GM19023 (cell line): ENCODE measurements around the gene SUCLG2.

Experiments used
- ATAC-seq: cut with Tn5 transposase; IDR thresholded peaks from one replicate; pipeline ENCODE4 v1.9.1; 2021; ENCODE audit warnings: mild to moderate bottlenecking, moderate library complexity; ENCODE audit not compliant: unreplicated experiment

Gene SUCLG2

GRCh38 chr3:67462187-67462586 is 192.2 kb downstream of the SUCLG2 start:
- no peak for ATAC-seq

DNA sequence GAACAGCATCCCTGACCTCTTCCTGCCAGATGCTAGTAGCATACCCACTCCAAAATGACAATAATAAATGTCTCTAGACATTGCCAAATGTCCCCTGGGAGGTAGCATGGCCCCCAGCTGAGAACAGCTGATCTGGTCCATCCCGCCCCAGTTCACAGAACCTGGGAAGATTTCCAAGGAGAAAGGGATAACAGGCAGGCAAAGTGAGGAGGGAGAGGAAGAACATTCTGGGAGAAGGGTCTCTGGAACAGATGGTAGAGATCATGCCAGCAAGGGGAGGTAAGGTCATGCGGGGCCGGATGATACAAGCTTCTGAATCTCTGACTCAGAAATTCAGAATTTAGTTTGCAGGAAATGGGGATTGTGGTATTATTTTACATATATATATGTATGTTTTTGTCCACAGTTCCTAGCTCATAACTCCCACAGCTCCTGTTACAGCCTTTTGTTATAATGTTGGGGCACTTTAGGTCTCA is 192.7 kb downstream of the SUCLG2 start:
- ATAC-seq, result no peak

DNA sequence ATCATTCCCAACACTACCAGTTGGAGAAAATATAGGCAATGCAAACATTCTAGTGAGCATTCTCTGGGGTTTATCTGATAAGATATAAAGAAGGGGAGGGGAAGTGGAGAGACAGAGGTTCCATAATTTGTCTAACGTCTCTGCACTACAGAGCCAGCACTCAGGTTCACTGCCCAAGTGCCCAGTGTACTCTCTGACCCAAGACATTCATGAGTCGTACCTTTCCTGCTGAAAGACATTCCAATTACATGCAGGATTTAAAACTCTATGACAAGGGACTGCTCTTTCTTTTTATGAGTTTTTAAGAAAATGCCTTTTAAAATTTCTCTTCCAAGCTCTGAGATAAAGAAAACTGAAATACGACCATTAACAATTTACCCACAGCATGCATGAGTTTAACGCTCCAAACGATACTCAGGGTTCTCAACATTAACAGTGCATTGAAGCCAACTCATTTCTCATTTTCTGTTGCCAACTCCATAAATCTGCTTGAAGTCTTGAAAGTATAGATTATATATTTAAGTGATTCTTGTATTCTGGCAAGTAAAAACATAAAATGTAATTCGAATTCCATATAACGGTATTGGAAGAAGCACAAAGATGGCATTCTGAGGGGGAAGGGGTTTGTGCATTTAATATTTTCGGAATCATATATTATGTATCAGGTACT is 193.4 kb downstream of the SUCLG2 start:
- no peak for ATAC-seq

GRCh38 chr3:67459796-67460195 is 194.6 kb downstream of the SUCLG2 start:
- no peak for ATAC-seq

- no peak for ATAC-seq
These were observed 195.4 kb downstream of the SUCLG2 start for GRCh38 chr3:67458896-67459530.

DNA sequence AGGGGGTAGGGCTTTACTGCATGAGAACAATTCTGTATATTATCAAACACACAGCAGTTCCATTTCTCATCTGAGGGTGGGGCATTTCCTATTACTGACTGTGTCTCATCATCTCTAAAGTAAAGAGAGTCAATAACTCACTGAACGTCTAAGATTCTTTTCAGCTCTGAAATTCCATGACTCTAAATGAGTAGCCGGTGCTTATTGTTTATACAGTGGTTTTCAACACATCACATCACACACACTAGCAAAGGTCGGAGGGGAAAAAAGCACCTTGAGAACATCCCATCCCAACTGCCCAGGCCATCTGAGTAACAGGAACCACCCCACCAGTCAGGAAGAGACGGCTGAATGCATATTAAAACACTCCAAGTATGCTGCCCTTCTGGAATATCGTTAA is 196.0 kb downstream of the SUCLG2 start:
- ATAC-seq, result no peak

DNA sequence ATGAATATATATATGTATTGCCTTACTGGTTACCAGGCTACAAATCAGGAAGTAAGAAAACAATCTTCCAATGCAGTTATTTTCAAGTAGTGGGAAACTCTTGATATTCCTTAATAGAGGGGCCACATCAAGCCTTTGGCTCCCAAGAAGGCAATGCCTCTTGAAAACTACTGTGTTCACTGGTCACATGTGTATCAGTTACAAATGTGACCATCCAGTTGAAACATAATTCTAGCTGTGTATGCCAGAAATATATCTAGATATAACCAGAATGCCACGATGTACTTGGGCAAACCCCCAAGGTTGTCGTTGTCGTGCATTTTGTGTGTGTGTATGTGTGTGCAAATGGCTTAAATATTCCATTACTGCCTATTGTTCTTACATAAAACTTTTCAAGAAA is 200.8 kb downstream of the SUCLG2 start:
- no peak for ATAC-seq

DNA sequence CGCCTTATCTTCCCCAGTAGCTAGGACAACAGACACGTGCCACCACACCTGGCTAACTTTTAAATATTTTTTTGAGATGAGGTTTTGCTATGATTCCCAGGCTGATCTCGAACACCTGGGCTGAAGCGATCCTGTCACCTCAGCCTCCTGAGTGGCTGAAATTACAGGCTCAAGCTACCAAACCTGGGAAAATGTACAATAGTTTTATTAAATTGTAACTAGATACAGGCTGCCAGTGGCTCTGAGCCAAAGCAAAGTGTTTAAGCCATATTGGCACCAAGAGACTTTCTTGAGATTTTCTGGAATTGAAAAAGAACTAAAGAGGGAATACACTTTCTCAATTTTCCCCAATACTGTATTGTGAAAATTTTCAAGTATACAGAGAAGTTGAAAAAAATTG is 204.3 kb downstream of the SUCLG2 start:
- no peak for ATAC-seq

- ATAC-seq, result no peak
These were observed 207.0 kb downstream of the SUCLG2 start for GRCh38 chr3:67447393-67447792.

GRCh38 chr3:67437789-67438188 is 216.6 kb downstream of the SUCLG2 start:
- ATAC-seq, result no peak

GRCh38 chr3:67437090-67437489 is 217.3 kb downstream of the SUCLG2 start:
- ATAC-seq, result no peak

DNA sequence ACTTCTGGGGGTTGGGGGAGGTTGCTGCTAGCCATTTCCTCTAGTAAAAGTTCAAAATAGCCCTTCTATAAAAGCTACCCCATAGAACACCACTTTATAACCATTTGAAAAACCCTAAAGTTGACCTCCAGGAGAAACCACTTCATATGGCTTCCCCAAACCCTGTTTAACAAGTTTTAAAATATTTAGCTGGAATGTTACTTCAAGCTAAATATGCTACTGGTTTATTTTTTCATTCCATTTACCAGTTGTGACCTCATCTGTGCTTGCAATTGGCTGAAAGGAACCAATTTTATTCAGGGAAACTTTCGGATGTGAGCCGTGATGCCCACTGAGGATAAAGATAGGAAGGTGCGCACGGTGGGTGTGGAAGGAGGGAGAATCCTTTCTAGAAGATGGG is 221.3 kb downstream of the SUCLG2 start:
- ATAC-seq, result no peak

DNA sequence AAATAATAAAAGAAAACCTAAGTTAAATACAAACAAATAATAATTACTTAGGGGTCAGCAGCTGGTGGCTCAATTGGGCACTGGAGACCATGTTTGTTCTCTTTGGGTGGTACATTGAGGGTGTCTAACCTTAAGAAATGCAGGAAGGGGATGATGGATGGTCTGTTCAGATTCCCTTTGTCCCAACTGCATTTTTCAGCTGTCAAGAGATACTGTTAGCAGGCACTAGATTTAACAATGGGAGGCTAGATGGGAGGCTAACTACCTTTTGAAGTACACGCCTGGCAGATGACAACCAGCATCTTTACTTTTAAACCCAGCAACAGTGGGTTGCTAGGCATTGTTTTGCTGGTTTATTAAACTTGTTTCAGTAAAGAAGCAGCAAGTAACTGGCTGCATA is 222.5 kb downstream of the SUCLG2 start:
- ATAC-seq, result no peak

DNA sequence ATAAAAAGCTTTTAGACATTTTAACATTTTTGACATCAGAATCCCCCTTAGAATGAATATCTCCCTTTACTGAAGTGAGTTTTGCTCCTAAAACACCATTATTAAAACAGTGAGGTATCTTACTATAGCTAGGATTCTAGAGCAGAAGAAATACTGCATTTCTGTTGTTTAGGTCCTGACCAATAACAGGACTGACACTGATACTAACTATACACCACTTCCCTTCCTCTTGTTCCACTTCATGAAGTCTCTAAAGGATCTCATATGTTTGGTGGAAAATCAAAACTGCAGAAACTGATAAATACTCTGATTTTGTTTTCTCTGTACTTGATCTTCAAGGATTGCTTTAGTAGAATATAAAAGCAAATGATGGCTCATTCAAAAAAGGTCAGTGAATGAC is 230.7 kb downstream of the SUCLG2 start:
- ATAC-seq, result no peak

GRCh38 chr3:67421912-67422311 is 232.5 kb downstream of the SUCLG2 start:
- ATAC-seq, result no peak

DNA sequence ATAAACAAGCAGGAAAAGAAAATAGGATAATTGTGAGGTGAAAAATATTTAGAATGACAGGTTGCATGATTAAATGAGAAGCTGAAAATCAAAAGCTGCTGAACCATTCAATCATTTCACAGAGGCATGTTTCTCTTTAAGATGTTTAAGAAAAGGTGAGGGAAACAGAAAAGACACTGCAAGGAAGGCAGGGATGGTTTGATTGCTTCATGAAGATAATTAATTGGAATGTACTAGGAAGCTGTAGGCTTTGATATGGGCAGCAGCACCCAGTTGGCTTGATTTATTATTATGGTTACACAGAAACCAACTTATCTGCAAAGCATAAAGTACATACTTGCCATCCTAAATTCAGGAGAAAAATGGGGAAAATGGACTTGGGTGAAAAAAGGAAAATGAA is 234.6 kb downstream of the SUCLG2 start:
- ATAC-seq, result no peak

DNA sequence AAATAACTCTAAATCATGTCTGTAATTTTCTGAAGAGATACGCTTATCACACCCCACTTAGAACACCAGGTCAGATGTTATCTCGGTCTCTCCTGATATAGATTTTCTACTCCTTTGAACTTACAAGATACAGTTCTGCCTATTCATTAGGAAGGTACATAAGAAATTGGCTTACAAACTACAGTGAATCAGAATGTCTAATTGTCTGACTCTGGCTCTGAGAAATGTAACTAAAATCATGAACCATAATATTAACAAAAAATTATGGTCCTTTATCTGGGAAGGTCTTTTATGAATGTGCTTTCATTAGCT is 235.2 kb downstream of the SUCLG2 start:
- ATAC-seq, result no peak

- no peak for ATAC-seq
These were observed 235.8 kb downstream of the SUCLG2 start for GRCh38 chr3:67418426-67419217.

DNA sequence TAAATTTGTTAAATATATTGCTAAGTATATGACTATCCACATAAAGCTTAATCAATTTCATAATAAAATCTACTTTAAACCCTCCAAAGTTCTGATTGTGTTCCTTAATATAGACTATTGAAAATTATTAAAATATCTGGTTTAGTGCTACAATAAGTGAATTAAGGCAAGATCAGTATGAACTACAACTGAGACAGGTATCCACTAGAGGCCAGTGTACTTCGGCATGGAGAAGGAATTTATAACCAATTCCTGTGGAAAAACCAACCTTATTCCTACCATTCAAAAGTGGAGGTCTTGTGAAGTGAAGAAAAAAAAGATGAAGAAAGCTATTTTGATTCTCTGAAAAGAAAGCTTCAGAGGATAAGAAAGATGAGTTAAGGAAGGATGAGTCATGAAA is 237.7 kb downstream of the SUCLG2 start:
- ATAC-seq, result no peak

DNA sequence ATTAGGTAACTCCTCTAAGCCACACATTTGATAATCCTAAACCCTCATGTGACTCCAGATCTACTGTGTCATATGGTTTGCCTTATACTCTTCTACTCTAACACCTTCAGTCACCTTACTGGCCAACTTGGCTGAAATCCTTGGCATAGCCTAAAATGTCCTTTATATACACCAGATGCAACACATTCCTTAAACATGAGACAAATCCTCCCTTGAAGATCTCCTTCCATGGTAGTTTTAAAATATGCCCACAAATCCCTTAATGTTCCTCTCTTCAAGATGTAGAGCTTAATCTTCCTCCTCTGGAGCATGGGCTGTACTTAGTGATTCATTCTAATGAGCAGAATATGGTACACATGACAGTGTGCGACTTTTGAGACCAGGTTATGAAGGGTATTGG is 238.9 kb downstream of the SUCLG2 start:
- ATAC-seq, result no peak

DNA sequence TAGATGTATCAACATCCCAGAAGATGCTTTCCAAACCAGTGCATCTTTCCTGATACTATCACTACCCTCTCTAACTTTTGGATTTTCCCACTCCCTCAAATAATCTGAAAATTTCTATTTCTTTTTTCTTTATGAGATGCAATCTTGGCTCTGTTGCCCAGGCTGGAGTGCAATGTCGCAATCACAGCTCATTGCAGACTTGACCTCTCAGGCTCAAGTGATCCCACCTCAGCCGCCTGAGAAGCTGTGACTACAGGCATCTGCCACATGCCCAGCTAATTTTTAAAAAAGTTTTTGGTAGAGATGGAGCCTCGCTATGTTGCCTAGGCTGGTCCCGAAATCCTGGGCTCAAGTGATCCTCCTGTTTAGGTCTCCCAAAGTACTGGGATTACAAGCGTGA is 239.7 kb downstream of the SUCLG2 start:
- ATAC-seq, result no peak

GRCh38 chr3:67405193-67405592 is 249.2 kb downstream of the SUCLG2 start:
- ATAC-seq, result no peak
